ENCODE results near the gene KCNQ4. TPM values are rescaled to one million over a fixed set of nuclear protein-coding genes. Genes with fewer than 3 reads are reported as not detected.

KCNQ4 gene
- total and polyA plus RNA-seq, 2 of the 8 experiments (the other 6 are each of a cell fraction or from before 2014, with no cell fraction given): 2.2 to 3.9 TPM

DNA sequence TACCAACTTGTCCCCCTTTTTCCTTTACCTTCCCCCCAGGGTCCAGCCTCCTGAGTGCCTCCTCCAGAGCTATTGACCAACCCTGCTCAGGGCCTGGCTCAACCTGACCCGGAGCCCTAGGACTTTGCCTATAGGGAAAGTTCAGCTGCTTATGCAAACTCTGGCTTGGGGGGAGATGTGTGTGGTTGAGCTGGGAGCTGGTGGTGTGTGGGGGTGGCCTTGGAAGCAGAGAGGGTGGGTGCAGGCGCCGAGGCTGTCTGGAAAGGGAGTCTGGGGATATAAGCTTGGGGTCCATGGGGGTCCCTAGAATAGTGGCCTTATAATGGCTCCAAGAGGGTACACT is 14.1 kb downstream of the KCNQ4 start:
- H3K36me3 ChIP-seq (ENCODE audit: control insufficient read depth in 2 of 4, insufficient read depth in 4 of 4, low read length in 3 of 4): no peaks in the 10 kb centered on the region
- no peak overlapping the region for H3K4me2 ChIP-seq (ENCODE audit: insufficient read depth in 1 of 2, low read depth in 2 of 2, low read length in 2 of 2)
- H2AFZ ChIP-seq (ENCODE audit: low read length): no peak overlapping the region
- peaks cover 6 to 18% (median 13%) of the 10 kb centered on the region in 4 experiments for H3K4me1 ChIP-seq (replicated peaks in 1 of 4; ENCODE audit: control insufficient read depth in 3 of 4, insufficient read depth in 4 of 4, low read length in 3 of 4)
- no peak overlapping the region for H4K5ac ChIP-seq (ENCODE audit: insufficient read length, low read depth, low read length)
- no peak overlapping the region for H3K14ac ChIP-seq (ENCODE audit: insufficient read length)
- no peak overlapping the region for H3K9ac ChIP-seq (replicated peaks in 1 of 4; ENCODE audit: extremely low read depth in 1 of 4, low read depth in 3 of 4, low read length in 3 of 4)
- no peak overlapping the region for H3K4ac ChIP-seq (replicated peaks; ENCODE audit: insufficient read length, low read depth, low read length)
- no peak overlapping the region for H3K4me3 ChIP-seq (ENCODE audit: extremely low read depth in 1 of 4, insufficient read depth in 2 of 4, low read depth in 3 of 4, low read length in 4 of 4)
- no peak overlapping the region for H2BK20ac ChIP-seq (ENCODE audit: low read length)
- 83% methylated on average over 3 of the region's 3 CpGs; no CpG with 5 or more reads in 1 of the 2 experiments for WGBS, 2 experiments (ENCODE audit: extremely low coverage in 1 of 2, insufficient coverage in 1 of 2, insufficient read length in 1 of 2, insufficient replicate concordance in 2 of 2, low coverage in 1 of 2, low lambda C conversion rate in 2 of 2, missing lambda C conversion rate in 1 of 2)
- no peak overlapping the region for H4K91ac ChIP-seq (replicated peaks; ENCODE audit: insufficient read length, low read length)
- no peak overlapping the region for H3K27ac ChIP-seq (ENCODE audit: low read depth, low read length)
- H3K56ac ChIP-seq (replicated peaks; ENCODE audit: insufficient read length, low read depth, low read length): no peak overlapping the region
- POLR2A ChIA-PET (ENCODE audit: partially characterized antibody): interaction anchor here (0.8 to 2.0 kb wide), 5 partner anchors 8 to 105 kb away, joined by 3 to 8 read pairs (median 3); no protein-coding TSS in a partner anchor
- H3K18ac ChIP-seq (ENCODE audit: extremely low read depth, low read length): no peak overlapping the region
- H3K23me2 ChIP-seq (ENCODE audit: low read depth, low read length): peaks cover 3% of the 10 kb centered on the region; the same call in 1 of the 2 replicates
- no peaks in the 10 kb centered on the region for H3K79me2 ChIP-seq (ENCODE audit: control insufficient read depth in 1 of 2, insufficient read depth in 2 of 2, low read length in 2 of 2)
- DNase-seq (ENCODE audit: low read depth in 1 of 2, low spot score in 2 of 2): no peak
- H2BK120ac ChIP-seq (replicated peaks; ENCODE audit: low read depth, low read length): no peak overlapping the region
- FAIRE-seq: no peak
- H2AK5ac ChIP-seq (ENCODE audit: low read depth, low read length): no peak overlapping the region
- no peak overlapping the region for H2BK12ac ChIP-seq (ENCODE audit: low read depth, low read length)
- H4K8ac ChIP-seq (ENCODE audit: extremely low read depth, insufficient read depth, low read length): no peak overlapping the region
- no peak overlapping the region for H2BK5ac ChIP-seq (ENCODE audit: low read depth, low read length)
- H2BK15ac ChIP-seq (ENCODE audit: low read length): no peak overlapping the region
- CTCF ChIA-PET (ENCODE audit: partially characterized antibody): interaction anchor here (0.5 to 24.5 kb wide), 11 partner anchors 8 to 154 kb away, joined by 3 to 325 read pairs (median 3); no protein-coding TSS in a partner anchor
- no peaks in the 10 kb centered on the region for H3K9me3 ChIP-seq (ENCODE audit: insufficient read depth in 2 of 2, low read depth in 1 of 2, low read length in 1 of 2)
- no peaks in the 10 kb centered on the region for H4K20me1 ChIP-seq (replicated peaks in 1 of 2; ENCODE audit: control insufficient read depth in 1 of 2, insufficient read depth in 2 of 2, low read length in 2 of 2)
- H3K27me3 ChIP-seq (replicated peaks in 1 of 4; ENCODE audit: control insufficient read depth in 3 of 4, extremely low read depth in 1 of 4, insufficient read depth in 3 of 4, low read length in 3 of 4): peaks cover 0 to 6% (median 4%) of the 10 kb centered on the region in 4 experiments; a peak in 3 of 7 replicates
- no peaks in the 10 kb centered on the region for H3K79me1 ChIP-seq (ENCODE audit: low read depth, low read length)
- H3K23ac ChIP-seq (ENCODE audit: insufficient read length): no peak overlapping the region
- TF ChIP-seq SP4 (IDR thresholded peaks at IDR 0.05; ENCODE audit: low read length) (no peak), RBBP5 (IDR thresholded peaks at IDR 0.05; ENCODE audit: borderline replicate concordance, low read depth, low read length) (no peak), JUN (IDR thresholded peaks at IDR 0.05; ENCODE audit: low read depth, low read length) (no peak), TEAD4 (IDR thresholded peaks at IDR 0.05; ENCODE audit: low read depth, low read length) (no peak), MAFK (IDR thresholded peaks at IDR 0.05; ENCODE audit: low read depth, low read length) (no peak), SAP30 (IDR thresholded peaks at IDR 0.05; ENCODE audit: insufficient read depth, insufficient replicate concordance, low read length) (no peak), CHD2 (IDR thresholded peaks at IDR 0.05; ENCODE audit: low read length) (no peak), ASH2L (IDR thresholded peaks at IDR 0.05; ENCODE audit: low read length) (no peak), EGR1 (IDR thresholded peaks at IDR 0.05; ENCODE audit: borderline replicate concordance, low read depth, low read length) (no peak), CTBP2 (IDR thresholded peaks at IDR 0.05; ENCODE audit: borderline replicate concordance, insufficient read depth, insufficient read length, low read length) (no peak)
- TF ChIP-seq, protein P1, sequence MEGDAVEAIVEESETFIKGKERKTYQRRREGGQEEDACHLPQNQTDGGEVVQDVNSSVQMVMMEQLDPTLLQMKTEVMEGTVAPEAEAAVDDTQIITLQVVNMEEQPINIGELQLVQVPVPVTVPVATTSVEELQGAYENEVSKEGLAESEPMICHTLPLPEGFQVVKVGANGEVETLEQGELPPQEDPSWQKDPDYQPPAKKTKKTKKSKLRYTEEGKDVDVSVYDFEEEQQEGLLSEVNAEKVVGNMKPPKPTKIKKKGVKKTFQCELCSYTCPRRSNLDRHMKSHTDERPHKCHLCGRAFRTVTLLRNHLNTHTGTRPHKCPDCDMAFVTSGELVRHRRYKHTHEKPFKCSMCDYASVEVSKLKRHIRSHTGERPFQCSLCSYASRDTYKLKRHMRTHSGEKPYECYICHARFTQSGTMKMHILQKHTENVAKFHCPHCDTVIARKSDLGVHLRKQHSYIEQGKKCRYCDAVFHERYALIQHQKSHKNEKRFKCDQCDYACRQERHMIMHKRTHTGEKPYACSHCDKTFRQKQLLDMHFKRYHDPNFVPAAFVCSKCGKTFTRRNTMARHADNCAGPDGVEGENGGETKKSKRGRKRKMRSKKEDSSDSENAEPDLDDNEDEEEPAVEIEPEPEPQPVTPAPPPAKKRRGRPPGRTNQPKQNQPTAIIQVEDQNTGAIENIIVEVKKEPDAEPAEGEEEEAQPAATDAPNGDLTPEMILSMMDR (IDR thresholded peaks at IDR 0.05; ENCODE audit: control extremely low read depth in 1 of 3, insufficient read depth in 1 of 3, low read depth in 1 of 3, low read length in 3 of 3): no peak
